Measurements from ENCODE around the gene SSU72. TPM values are rescaled to one million over a fixed set of nuclear protein-coding genes. Genes with fewer than 3 reads are reported as not detected.
A peak's percentile ranks its signal among the peaks of the same experiment; 100 is the strongest.

SSU72 gene
- total RNA-seq, 1 experiment from 2014 or later: 179 TPM

- Histone ChIP-seq H3K23me2 (ENCODE audit: insufficient read length, low read depth, low read length, poor library complexity, severe bottlenecking) (peaks cover 15% of the 10 kb centered on the region), H3K4ac (ENCODE audit: low read depth, low read length) (no peak overlapping the region), H3K18ac (ENCODE audit: insufficient read length, low read depth, low read length) (no peak overlapping the region), H3K27me3 (ENCODE audit: insufficient read depth, low read length) (no peaks in the 10 kb centered on the region), H3K9ac (ENCODE audit: extremely low read depth, insufficient read length, low read length) (no peak overlapping the region), H3T11ph (ENCODE audit: low read length) (no peak overlapping the region), H3K14ac (ENCODE audit: insufficient read depth, low read length) (no peak overlapping the region), H3K27ac (ENCODE audit: insufficient read length, low read depth, low read length) (no peak overlapping the region), H3K79me1 (ENCODE audit: insufficient read depth, low read depth, low read length, poor library complexity, severe bottlenecking) (no peaks in the 10 kb centered on the region), H2AK5ac (ENCODE audit: insufficient read length, low read length) (no peak overlapping the region), H3K4me2 (ENCODE audit: insufficient read depth, insufficient read length, low read length) (no peak overlapping the region), H4K91ac (ENCODE audit: insufficient read length, low read depth, low read length) (no peak overlapping the region), H2BK20ac (ENCODE audit: low read depth, low read length, poor library complexity, severe bottlenecking) (no peak overlapping the region), H3K23ac (ENCODE audit: insufficient read length, low read depth, low read length) (no peak overlapping the region), H4K20me1 (ENCODE audit: control insufficient read depth, insufficient read depth, insufficient read length) (no peaks in the 10 kb centered on the region), H4K8ac (replicated peaks; ENCODE audit: insufficient read length, low read depth, low read length) (no peak overlapping the region), H3K79me2 (ENCODE audit: insufficient read depth, low read length) (no peaks in the 10 kb centered on the region), H2BK15ac (ENCODE audit: low read depth, low read length) (no peak overlapping the region), H2AFZ (ENCODE audit: low read length) (no peak overlapping the region), H3K56ac (ENCODE audit: insufficient read length, low read depth, low read length) (no peak overlapping the region), H2BK120ac (ENCODE audit: low read depth, low read length, poor library complexity, severe bottlenecking) (no peak overlapping the region), H4K5ac (ENCODE audit: insufficient read length, low read depth, low read length) (no peak overlapping the region), H2BK12ac (ENCODE audit: insufficient read length, low read depth, low read length) (no peak overlapping the region), H3K4me1 (ENCODE audit: insufficient read depth, low read length) (peaks cover 5% of the 10 kb centered on the region; the same call in 1 of the 2 replicates), H2BK5ac (ENCODE audit: insufficient read length, low read length) (no peak overlapping the region), H3K9me3 (ENCODE audit: control insufficient read depth, low read depth, low read length) (no peaks in the 10 kb centered on the region)
- Mint-ChIP-seq H3K9me3 (no peaks in the 10 kb centered on the region; a peak in 1 of 5 replicates), H3K36me3 (ENCODE audit: insufficient read depth in 1 of 3, low read depth in 3 of 3) (peaks cover 0 to 15% (median 6%) of the 10 kb centered on the region in 3 experiments; a peak in 5 of 7 replicates), H3K27me3 (ENCODE audit: low read depth) (no peaks in the 10 kb centered on the region), H3K27ac (peak overlapping the region in 1 of 3 experiments; percentile 71; a peak in 1 of 7 replicates), H3K4me1 (peaks cover 16 to 19% of the 10 kb centered on the region in 2 experiments), H3K4me3 (peak overlapping the region; percentile 74 to 86)
- no CpG with 5 or more reads among the region's 11 CpGs for WGBS (ENCODE audit: extremely low coverage, insufficient read length, low lambda C conversion rate)
- TF ChIP-seq CTCF (conservative IDR thresholded peaks at IDR 0.05): no peak
- DNase-seq: no peak
Measured at GRCh38 chr1:1617516-1617915, 42.9 kb upstream of the SSU72 start.
